Esophagus muscularis mucosa (tissue), 4 donors: ENCODE measurements around the gene RASSF3.

Experiments used
- EP300 ChIP-seq: sonication (generic); formaldehyde crosslinking; IDR thresholded peaks from one replicate; pipeline ENCODE4 v1.6.1; 2017; ENCODE audit warnings: antibody characterized with exemption
- POLR2A ChIP-seq: fragments of 450-650 bp; IDR thresholded peaks from one replicate; pipeline ENCODE4 v1.6.1; 2017; ENCODE audit warnings: antibody characterized with exemption, moderate library complexity, mild to moderate bottlenecking, low read depth
- TF ChIP-seq, protein P1 (sequence below), 3 experiments: fragments of 200-600 bp in 2 of 3; fragments of 450-650 bp in 1 of 3; sonication (generic) in 2 of 3; IDR thresholded peaks; one replicate each; pipeline ENCODE4 v1.5.1; 2017 to 2019; ENCODE audit warnings: antibody characterized with exemption in 3 of 3, mild to moderate bottlenecking in 2 of 3, moderate library complexity in 1 of 3

DNA sequence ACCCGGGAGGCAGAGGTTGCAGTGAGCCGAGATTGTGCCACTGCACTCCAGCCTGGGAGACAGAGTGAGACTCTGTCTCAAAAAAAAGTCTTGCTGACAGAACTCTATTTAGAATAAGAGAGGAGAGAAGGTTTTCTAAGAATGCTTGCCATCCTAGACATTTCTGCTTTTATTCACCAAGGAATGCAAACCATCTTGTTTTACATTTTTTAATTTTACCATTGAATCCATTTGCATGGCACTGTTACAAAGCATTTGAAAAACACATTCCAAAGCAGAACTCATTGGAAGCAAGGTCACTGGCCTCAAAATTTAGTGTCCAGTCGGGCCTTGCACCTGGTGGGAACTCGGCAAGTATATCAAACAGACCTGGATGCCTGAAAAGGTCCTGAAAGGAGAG lies 44.2 kb upstream of the RASSF3 start:
- no peak for TF ChIP-seq EP300
- TF ChIP-seq, protein P1, sequence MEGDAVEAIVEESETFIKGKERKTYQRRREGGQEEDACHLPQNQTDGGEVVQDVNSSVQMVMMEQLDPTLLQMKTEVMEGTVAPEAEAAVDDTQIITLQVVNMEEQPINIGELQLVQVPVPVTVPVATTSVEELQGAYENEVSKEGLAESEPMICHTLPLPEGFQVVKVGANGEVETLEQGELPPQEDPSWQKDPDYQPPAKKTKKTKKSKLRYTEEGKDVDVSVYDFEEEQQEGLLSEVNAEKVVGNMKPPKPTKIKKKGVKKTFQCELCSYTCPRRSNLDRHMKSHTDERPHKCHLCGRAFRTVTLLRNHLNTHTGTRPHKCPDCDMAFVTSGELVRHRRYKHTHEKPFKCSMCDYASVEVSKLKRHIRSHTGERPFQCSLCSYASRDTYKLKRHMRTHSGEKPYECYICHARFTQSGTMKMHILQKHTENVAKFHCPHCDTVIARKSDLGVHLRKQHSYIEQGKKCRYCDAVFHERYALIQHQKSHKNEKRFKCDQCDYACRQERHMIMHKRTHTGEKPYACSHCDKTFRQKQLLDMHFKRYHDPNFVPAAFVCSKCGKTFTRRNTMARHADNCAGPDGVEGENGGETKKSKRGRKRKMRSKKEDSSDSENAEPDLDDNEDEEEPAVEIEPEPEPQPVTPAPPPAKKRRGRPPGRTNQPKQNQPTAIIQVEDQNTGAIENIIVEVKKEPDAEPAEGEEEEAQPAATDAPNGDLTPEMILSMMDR (IDR thresholded peaks at IDR 0.05) = no peak
- TF ChIP-seq POLR2A = no peak
